ENCODE data around the gene SELENON.

- TF ChIP-seq CTCF (IDR thresholded peaks at IDR 0.05; ENCODE audit: poor library complexity) (no peak), EZH2 (IDR thresholded peaks at IDR 0.05; ENCODE audit: borderline replicate concordance) (no peak)
Measured at GRCh38 chr1:25805863-25806225, 5.9 kb downstream of the SELENON start.

All from hepatocyte (in vitro differentiated cells).